Kidney tubule cell (primary cell): ENCODE data around the gene CCNT1.
"Not testable (repeated sequence)": the region's sequence is repeated elsewhere in the genome, so short reads cannot be mapped to it uniquely, and the experiment has no call there.

Experiments
- DNase-seq: peaks from one replicate; pipeline ENCODE4 v3.0.0-alpha.2; 2018; ENCODE audit warnings: low spot score

The CCNT1 gene

DNA sequence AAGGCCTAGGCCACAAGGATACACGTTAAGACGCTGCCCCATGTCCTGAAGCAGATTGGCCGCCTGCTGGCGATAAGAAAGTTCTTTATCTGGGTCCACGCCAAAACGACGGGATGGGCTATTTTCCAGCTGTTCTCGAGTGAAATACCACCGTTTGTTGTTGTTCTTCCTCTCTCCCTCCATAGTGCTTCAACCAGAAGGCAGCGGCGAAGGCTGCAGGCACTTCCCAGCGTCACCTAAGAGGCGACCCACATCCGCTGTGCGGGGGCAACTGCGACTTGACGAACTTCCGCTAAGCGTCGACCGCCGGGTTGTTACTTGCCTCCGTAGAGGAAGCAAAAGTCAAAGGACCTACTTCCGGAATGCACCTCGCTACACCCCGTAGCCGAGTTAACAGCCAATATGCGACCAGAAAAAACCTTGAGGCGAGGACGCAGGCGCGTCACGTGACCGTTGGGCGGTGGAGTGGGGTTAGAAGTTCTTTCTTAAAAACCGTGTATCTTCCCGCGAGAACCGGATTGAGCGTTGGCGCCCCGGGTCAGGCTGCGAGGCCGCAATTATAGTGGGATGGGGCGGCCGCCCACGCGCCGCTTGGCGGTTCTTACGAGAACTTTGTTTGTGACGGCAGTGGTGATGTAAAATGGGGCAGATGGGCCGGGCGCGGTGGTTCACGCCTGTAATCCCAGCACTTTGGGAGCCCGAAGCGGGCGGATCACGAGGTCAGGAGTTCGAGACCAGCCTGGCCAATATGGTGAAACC is at the start of gene CCNT1:
TSS of gene CCNT1 (minus strand) at position 215 of the 759 bp plus-strand sequence. CDS start at position 183, 32 bp downstream.
- peak; percentile 100 for DNase-seq

DNA sequence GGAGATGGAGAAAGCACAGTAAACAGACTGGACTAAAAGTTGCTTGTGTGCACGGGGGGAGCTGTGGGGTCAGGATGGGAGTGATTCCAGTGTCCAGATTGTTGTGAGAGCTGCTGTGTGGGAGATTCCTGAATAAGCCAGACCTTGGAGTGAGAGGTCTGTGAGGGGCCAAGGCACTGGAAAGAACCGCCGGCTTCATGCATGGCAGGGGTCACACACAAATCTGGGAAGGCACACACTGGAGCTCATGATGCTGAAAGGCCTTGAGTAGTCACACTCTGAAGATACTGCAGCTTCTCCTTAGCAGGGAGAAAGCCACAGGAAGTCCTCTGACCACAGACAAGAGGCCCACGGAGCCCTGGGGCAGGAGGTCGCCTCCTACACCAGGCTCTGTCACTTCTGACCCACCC is 49.3 kb upstream of the CCNT1 start:
- peak; percentile 32 for DNase-seq

DNA sequence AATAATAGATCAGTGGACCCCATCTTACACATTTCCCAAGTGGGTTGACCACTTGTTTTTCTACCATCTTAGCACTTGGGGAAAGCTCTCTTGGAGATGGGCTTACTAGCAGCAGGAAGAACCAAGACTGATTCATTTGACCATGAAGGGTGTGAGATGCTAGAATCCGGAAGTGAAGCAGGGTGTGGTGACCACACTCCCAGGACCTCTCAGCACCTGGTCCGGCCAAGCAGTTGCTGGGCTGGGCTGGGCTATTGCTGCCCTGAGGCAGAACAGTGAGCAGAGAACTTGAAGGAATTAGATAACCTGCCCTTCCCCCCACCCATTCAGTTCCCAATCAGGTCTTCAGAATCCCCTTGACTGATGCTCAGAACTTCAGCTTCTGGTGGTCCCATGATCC is 48.0 kb upstream of the CCNT1 start:
- peak; percentile 53 for DNase-seq

DNA sequence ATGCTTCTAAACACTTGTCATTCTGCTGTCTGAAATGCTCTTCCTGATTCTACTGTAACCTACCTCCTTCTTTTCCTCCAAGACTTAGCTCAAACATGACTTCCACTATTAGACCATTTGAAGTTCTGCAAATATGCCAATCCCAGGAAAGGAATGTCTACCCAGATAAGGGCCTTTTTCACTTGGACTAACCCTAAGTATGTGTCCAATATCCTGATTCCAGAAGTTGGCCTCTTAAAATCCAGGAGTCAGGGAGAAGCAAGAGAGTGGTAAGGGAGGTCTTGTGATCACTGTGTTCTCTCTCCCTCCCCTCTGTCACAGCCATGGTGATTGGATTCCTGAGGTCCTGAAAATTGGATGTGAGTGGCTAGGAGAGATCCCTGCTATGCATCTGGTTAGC is 42.2 kb upstream of the CCNT1 start:
- DNase-seq, result no peak

DNA sequence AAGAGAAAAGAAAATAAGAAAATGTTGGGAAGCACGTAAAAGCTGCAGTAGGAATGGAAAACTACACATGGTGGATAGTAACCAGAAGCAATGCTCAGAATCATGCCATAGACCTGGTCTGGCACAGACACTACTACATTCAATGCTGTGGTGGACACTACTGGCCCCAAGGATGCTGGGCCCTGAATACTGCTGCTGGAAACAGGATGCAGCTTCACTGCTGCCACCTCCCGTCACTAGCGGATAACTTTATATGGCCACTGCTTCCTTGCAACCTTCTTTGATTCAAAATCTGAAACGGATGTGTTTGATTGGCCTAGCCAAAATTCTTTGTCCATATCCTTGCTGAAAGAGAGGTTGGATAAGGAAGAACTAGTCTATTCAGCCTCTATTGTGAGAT is 41.7 kb upstream of the CCNT1 start:
- DNase-seq, result no peak

DNA sequence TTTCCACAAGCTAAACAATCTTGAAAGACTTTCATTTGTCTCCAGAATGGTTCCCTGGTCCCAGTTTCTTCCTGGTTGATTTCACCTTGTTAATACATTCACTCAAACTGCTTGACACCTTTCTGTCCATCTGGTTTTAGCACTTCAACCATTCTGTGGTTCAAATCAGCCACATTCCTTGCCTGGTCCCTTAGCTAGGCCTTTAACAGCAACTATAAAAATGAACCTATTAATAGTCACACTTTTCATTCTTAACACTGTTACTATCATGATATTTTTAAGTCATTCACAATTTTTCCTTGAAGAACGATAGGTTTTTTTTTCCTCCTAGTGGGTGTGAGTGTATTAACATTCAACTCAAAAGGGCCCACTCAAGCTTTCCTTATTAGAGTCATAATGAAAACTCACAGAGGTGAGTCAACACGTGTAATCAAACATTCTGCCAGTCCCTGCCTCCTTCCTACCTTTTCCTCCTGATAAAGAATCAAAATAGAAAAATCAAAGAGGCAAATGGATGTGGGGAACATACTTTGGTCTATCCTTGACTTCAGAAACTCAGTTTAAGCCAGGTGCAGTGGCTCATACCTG is 34.4 kb upstream of the CCNT1 start:
- DNase-seq, result peak; percentile 61

GRCh38 chr12:48750215-48750614 is 33.7 kb upstream of the CCNT1 start:
- DNase-seq, result peak; percentile 42

DNA sequence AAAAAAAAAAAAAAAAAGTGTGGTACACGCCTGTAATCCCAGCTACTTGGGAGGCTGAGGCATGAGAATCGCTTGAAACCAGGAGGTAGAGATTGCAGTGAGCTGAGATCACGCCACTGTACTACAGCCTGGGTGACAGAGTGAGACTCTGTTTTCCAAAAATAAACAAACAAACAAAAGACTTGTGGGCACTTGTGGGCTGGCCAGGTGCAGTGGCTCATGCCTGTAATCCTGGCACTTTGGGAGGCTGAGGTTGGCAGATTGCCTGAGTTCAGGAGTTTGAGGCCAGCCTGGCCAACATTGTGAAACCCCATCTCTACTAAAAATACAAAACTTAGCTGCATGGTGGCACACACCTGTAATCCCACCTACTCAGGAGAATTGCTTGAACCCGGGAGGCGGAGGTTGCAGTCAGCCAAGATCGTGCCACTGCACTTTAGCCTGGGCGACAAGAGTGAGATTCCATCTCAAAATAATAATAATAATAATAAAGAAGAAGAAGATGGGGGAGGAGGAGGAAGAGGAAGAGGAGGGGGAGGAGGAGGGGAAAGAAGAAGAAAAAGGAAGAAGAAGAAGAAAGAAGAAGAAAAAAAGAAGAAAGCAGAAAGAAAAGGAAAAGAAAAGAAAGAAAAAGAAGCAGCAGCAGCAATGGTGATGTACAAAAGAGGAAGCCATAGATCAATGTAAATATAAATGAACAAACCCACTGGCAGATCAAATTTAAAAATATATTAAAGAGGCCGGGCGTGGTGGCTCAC is 27.9 kb upstream of the CCNT1 start:
- DNase-seq, result no peak

DNA sequence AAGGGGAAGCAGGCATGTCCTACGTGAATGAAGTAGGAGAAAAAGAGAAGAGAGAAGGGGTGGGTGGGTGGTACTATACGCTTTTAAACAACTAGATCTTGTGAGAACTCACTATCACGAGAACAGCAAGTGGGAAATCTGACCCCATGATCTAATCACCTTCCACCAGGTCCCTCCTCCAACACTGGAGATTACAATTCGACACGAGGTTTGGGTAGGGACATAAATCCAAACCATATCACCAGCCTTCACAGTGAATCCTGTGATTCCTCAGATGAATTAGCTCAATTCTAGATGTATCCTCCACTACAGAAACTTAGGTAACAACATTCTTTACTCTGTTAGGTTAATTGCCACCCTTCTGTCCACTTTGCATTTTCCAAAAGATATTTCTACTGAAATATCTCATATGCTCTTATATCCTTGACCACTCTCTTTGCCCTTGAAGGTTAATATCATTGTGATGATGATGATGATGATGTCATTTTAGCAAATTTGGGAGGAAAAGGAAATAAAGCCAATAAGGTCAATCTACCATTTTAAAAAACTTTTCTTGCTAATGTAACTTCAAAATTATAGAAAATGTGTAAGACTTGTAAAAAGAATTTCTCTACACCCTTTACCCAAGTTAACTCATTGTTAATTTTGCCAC is 23.2 kb upstream of the CCNT1 start:
- DNase-seq, result no peak

DNA sequence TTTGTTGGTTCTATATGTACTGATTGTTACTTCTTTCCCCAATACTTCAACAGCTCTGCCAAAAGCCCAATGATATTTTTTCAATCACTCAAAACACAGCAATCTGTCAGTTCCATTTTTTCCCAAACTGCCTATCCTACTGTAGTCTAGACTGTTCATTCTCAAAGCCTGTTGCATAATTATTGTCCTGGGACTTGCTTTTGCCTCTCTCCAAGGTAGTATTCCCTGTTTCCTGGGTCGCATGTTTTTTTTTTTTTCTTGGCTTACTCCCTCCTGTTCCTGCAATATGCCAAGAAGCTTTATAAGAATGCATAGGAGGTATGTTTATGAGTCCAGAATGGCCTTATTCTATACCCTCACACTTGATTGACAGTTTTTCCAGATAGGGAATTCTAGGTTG is 19.9 kb upstream of the CCNT1 start:
- DNase-seq, result no peak

- no peak for DNase-seq
Observed at GRCh38 chr12:48728807-48729206, 12.3 kb upstream of the CCNT1 start.

DNA sequence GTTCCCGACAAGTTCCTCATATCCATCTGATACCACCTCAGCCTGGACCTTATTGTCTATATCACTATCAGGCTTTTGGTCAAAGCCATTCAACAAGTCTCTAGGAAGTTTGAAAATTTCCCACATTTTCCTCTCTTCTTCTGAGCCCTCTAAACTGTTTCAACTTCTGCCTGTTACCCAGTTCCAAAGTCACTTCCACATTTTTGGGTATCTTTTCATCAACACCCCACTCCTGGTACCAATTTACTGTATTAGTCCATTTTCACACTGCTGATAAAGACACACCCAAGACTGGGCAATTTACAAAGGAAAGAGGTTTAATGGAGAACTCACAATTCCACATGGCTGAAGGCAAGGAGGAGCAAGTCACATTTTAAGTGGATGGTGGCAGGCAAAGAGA is 4.2 kb upstream of the CCNT1 start:
- DNase-seq, result not testable (repeated sequence)

GRCh38 chr12:48720171-48720570 is 3.7 kb upstream of the CCNT1 start:
- not testable (repeated sequence) for DNase-seq

DNA sequence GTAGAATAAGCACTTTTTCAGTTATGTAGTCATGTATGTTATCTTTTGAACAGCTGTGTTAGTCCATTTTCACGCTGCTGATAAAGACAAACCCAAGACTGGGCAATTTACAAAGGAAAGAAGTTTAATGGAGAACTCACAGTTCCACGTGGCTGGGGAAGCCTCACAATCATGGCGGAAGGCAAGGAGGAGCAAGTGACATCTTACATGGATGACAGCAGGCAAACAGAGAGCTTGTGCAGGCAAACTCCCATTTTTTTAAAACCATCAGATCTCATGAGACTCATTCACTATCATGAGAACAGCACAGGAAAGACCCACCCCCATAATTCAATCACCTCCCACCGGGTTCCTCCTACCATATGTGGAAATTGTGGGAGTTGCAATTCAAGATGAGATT is 2.5 kb upstream of the CCNT1 start:
- DNase-seq, result not testable (repeated sequence)

GRCh38 chr12:48717252-48717695 is 767 bp upstream of the CCNT1 start:
- peak; percentile 24 for DNase-seq

DNA sequence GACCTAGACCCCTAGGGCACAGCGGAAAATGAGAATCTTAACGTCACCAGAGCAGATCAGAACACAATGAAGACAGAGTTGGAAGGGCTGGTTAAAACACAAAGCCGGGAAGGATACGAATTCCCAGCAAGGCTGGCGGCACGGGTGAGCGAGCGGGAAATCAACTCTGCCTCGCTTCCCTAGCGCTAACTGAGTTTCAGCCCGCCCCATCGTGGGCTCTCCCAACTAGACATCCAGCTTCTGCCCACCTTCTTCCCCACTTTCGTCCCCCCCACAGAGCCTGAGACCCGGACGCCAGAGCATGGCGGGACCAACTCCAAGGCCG is 377 bp downstream of the CCNT1 start:
- DNase-seq, result no peak

DNA sequence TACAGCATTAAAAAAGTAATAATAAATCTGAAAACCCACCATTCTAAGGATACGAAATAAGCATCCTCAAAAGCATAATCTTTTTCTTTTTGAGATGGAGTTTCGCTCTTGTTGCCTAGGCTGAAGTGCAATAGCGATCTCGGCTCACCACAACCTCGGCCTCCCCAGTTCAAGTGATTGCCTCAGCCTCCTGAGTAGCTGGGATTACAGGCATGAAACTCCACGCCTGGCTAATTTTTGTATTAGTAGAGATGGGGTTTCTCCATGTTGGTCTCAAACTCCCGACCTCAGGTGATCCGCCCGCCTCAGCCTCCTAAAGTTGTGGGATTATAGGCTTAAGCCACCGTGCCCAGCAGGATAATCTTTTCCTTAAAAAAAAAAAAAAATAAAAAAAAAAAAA is 4.3 kb downstream of the CCNT1 start:
- no peak for DNase-seq

- DNase-seq, result not testable (repeated sequence)
Observed at GRCh38 chr12:48698822-48699221, 17.7 kb downstream of the CCNT1 start.

DNA sequence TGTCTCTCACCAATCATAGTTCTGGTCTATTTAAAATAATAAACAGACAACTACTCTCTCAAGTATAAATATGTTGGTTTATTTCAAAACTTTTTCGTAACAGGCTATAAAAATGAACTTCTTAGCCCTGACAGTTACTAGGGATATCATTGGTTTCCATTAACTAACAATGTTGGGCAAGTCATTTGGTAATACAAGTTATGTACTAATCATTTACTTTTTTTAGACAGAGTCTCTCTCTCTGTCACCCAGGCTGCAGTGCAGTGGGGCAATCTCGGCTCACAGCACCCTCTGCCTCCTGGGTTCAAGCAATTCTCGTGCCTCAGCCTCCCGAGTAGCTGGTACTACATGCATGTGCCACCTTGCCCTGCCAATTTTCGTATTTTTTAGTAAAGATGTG is 19.9 kb downstream of the CCNT1 start:
- no peak for DNase-seq

DNA sequence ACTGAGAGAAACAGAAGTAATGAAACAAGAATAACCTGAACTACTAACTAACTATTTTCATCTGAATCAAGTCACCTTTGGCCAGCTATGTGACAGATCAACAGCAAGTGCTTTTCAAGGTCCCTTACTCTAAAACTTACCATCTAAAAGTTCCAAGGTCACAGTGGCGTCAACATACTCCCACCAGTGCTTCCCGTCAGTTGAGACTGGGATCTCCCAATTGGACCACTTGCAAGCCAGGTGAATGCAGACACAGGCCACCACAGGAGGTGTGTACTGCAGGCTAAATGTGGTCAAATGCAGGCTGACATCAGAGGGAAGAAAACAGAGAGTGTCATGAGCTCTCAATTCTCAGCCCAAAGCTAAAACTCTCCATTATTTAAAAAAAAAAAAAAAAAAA is 20.6 kb downstream of the CCNT1 start:
- no peak for DNase-seq

- DNase-seq, result no peak
Observed at GRCh38 chr12:48694038-48694437, 22.5 kb downstream of the CCNT1 start.

GRCh38 chr12:48693572-48693971 is 22.9 kb downstream of the CCNT1 start:
- no peak for DNase-seq
